Activated T-cell treated with anti-CD3 and anti-CD28 coated beads for 48 hours (primary cell): ENCODE measurements around the gene TYW1.
A peak's percentile ranks its signal among the peaks of the same experiment; 100 is the strongest.
"Not testable (repeated sequence)": the region's sequence is repeated elsewhere in the genome, so short reads cannot be mapped to it uniquely, and the experiment has no call there.

ENCODE experiments used
- DNase-seq: peaks from one replicate; pipeline ENCODE4 v3.0.0-alpha.2; 2020; ENCODE audit warnings: low read depth

TYW1 gene

DNA sequence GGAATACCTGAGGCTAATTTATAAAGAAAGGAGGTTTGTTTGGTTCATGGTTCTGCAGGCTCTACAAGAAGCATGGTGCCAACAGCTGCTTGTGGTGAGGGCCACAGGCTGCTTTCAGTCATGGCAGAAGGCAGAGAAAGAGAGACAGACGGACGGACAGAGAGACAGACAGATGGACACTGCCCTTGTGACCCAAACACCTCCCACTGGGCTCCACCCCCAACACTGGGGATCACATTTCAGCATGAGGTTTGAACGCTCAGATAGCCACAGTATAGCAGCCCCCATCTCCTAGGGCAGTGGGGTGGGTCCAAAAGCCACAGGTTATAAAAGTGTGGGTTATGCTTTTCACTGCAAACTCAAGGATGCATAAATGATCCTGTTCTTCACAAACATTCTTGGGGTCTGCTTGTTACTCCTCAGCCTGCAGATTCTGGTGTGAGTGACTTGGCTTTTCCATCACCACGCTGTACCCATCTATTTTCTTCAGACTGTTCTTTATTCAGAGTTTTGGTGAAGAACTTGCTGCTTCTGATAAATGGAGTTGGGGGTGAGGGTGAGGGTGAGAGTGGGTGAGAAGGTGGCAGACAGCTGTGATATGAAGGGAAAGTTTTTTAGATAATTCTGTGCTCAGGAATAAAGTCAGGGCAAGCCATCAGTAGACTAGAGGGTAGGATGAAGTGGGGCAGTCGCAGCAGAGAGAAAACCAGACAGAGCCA, 194.5 kb downstream of the TYW1 start:
- not testable (repeated sequence) for DNase-seq

DNA sequence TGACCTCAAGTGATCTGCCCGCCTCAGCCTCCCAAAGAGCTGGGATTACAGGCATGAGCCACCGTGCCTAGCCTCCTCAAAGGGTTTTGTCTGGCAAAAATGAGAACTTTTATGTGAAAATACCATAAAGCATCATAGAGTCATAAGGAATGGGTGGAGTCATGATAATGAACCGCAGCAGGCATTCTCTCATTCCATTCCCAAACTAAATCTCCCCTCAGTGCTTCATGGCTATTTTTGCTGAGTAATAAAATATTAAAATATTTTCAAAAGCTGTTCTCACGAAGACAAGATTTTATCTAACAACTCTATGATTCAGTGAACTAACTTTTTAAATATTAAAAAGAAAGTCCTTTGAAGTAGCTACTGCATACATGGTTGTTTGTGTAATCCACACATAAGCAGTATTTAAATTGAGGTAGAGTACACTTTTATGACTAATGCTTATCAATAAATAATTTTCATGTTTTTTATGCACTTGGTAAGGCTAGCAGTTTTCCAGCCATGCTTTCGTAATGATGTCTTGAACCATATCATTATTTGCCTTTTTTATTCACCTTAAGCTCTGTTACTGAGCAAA, 195.6 kb downstream of the TYW1 start:
- DNase-seq: not testable (repeated sequence)

DNA sequence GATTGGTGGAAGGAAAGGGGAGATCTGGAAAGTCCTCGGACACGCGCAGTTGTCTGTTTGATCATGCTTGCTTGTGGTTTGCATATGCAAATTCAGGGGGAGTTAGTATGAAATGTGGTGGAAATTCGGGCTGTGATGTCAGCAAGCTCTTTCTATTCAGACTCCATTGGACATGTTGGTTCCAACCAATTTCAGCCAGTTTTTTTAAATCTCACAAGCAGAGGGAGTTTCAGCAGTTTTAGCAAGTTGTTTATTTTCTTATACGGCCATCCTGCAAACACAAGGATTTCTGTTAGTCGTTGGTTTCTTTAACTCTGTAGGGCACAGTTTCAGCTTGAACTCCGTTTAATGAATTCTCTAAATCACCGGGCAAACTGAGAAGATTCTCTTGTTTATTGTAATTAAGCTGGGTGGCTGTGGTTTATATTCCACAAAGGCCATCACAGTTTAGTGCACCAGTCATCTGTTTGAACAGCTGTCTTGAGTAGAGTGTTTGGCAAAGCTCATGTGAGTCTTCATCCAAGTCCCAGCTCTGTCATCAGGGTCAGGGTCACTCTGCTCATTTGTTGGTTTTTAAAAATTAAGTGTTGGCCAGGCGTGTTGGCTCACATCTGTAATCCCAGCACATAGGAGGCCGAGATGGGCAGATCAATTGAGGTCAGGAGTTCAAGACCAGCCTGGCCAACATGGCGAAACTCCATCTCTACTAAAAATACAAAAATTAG, 196.4 kb downstream of the TYW1 start:
- not testable (repeated sequence) for DNase-seq

DNA sequence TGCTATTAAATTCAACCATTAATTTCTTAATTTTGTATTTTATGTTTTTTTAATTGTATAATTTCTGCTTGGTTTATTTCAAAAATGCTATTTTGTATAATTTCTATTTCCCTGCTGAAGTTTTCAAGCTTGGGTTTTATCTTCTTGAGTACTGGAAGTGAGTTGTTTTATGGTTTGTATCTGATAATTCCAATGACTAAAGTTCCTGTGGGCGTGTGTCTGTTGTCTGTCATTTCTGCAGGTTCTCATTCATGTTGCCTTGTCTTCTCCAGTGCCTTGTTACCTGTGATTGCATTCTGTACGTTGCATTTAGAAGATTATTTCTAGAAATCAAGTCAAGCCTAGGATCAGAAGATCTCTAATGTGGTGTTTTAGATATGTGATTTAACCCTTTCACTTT, 199.5 kb downstream of the TYW1 start:
- DNase-seq: not testable (repeated sequence)

DNA sequence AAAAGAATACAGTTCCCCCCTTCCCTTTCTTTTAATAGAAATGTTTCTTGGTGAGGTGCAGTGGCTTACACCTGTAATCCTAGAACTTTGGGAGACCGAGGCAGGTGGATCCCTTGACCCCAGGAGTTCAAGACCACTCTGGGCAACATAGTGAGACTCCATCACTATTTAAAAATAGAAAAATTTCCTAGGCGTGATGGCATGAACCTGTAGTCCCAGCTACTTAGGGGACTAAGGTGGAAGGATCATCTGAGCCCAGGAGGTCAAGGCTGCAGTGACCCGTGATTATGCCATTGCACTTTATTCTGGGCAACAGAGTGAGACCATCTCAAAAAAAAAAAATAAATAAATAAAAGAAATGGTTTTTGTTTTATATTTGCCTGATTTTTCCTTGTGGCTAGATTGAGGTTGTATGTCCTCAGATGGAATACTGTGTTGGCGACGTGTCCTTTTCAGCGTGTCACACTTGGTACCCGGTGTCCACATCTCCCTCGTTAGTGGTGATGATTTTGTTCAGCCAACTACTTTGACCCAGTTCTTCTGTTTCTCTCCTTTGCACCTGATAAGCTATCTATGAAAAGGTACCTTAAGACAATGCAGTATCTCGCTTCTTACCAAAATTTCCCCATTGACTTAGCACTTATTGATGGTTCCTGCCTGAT, 202.4 kb downstream of the TYW1 start:
- not testable (repeated sequence) for DNase-seq

DNA sequence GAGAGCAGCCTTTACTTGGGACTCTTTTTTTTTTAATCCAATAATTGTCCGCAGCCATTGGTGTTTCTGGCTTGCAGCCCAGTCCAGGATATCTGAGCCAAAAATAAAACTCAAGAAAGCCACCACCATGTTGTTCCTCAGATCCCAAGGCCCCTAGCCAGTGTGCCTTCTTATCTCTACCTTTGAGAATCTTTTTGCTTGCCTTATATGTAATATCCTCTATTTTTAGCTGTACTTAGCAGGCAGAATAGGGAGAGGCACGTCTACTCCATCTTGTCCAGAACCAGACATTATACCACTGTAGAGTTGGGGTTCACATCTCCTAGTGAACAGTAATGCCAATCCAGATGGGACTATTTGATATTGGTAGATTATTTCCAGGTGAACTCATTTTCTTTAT, 209.1 kb downstream of the TYW1 start:
- DNase-seq: not testable (repeated sequence)

DNA sequence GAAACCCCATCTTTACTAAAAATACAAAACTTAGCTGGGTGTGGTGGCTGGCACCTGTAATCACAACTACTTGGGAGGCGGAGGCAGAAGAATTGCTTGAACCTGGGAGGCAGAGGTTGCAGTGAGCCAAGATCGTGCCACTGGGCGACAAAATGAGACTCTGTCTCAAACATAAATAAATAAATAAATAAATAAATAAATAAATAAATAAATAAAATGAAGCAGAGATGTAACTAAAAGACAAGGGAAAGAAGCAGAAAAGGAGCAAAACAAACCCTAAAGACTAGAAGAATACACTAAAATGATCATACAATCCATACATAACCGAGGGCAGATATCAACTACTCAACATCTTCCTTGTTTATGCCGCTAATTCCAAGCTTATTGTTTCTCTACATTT, 209.8 kb downstream of the TYW1 start:
- DNase-seq: no peak

DNA sequence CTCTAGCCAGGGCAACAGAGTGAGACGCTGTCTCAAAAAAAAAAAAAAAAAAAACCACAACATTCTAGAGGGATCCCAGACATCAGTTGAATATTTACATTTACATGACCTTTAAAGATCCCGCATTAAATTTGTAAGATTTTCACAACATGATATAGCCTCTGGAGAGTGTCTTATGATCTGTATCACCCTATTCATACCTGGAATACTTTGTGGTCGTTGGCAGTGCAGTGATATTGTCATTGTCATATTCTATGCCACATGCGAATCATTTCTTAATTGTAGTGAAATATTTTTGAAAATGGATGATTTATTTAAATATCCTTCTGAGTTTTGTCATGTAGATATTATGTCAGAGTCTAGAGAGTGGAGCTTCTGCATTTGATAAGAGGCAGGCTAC, 212.0 kb downstream of the TYW1 start:
- not testable (repeated sequence) for DNase-seq

DNA sequence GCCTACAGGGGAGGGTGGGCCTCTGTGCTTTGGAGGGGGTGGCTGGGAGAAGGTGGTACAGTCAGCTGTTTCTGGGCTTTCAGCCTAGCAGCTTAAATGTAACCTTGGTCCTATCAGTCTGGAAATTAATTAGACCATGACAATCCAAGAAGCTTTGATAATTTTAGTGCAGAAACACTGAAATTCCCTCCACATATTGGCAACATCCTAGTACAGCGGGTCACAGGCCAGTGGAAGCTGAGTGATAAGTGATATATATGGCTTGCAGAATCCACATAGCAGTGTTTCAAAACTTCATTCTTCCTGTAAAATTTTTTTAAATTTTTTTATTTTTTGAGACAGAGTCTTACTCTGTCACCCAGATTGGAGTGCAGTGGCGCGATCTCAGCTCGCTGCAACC, 212.6 kb downstream of the TYW1 start:
- no peak for DNase-seq

DNA sequence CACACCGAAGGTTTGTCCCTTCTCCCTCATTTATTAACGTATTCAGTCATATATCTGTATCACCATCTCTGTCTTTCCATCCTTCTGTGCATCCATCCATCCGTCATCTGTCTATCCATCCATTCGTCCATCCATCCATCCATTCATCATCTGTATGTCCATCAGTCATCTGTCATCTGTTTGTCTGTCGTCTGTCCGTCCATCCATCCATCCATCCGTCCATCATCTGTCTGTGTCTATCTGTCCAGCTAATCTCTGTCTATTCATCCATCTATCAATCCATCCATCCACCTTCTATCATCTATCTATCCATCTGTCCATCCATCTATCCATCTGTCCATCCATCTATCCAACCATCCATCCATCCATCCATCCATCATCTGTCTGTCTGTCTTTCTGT, 213.9 kb downstream of the TYW1 start:
- no peak for DNase-seq

DNA sequence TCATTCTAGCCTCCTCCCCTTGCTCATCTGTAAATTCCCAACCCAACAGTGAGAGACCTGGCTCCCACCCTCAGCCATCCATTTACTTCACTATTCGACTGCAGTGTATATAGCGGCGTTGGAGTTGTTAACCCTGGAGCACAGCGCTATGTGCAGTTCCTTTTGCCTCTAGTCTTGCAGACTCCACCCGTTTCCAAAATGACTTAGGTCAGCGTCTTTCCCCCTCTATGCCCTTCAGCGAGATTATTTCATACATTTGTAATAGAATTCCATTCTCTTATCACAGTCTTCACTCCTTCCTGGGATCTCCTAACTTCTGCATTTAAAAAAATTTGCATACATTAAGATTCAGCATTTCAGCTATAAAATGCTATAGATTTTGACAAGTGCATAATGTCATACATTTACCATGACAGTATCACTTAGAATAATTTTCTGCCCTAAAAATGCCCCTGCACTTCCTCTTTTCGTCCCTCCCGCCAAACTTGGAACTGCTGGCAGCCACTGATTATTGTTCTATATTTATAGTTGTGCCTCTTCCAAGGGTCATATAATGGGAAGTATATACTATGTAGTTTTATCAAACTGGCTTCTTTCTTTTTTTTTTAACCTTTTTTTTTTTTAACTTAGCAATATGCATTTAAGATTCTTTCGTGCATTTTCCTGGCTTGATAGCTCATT, 215.2 kb downstream of the TYW1 start:
- not testable (repeated sequence) for DNase-seq

DNA sequence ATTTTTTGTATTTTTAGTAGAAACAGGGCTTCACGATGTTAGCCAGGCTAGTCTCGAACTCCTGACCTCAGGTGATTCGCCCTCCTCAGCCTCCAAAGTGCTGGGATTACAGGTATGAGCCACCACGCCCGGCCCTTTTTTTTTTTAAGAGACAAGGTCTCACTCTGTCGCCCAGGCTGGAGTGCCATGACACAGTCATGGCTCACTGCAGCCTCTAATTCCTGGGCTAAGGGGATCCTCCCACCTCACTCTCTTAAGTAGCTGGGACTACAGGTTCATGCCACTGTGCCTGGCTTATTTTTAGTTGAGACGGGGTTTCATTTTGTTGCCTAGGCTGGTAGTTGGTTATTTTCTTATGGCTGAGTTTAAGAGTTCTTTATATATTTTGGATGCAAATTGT, 216.4 kb downstream of the TYW1 start:
- DNase-seq: not testable (repeated sequence)

DNA sequence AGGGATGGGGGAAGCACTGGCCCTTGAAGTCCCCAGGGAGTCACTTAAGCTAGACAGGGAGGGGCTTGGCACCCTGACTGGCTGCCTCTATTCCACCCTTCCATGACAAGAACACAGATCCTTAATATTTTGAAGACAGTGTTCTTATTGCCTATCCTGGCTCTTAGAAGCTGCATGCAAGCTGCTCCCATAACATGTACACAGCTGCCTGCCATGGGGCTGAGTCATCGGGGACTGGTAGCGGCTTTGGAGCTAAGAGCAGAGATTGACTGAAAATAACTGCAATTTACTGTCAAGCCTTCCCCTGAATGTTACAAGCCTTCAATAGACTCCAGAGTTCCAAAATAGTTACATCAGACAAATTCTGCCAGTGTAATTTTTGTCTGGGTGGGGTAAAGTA, 226.9 kb downstream of the TYW1 start:
- not testable (repeated sequence) for DNase-seq

DNA sequence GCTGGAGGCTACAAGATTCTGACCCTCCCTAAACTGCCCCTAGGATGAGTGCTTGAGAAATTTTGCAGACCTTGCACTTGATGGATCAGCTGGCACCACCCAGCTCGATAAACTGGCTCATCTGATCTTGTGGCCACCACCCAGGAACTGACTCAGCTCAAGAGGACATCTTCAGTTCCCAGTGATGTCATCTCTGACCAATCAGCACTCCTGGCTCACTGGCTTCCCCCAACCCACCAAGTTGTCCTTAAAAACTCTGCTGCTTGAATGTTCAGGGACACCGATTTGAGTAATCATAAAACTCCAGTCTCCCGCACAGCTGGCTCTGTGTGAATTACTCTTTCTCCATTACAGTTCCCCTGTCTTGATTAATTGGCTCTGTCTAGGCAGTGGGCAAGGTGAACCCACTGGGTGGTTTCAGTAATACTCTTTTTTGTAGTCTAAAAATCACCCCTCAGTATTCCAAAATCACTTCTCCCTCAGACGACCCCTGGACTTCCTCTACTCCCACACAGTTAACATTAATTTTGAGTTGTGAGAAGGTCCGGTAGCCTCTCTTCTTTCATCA, 229.8 kb downstream of the TYW1 start:
- DNase-seq: peak; percentile 8

DNA sequence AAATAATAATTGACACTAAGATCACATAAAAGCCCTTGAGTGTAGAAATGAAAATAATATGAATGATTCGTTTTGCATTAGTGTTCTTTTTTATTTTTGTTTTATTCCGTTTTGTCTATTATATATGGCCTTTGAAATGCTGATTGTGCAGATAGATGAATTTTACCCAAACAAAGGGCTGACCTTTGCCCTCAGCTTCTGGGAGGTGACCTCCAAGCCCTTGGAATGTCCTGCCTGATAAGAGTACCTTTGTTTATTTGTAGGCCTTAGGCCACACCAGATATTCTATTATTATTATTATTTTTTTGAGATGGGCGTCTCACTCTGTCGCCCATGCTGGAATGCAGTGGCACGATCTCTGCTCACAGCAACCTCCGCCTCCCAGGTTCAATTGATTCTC, 230.3 kb downstream of the TYW1 start:
- DNase-seq: not testable (repeated sequence)

DNA sequence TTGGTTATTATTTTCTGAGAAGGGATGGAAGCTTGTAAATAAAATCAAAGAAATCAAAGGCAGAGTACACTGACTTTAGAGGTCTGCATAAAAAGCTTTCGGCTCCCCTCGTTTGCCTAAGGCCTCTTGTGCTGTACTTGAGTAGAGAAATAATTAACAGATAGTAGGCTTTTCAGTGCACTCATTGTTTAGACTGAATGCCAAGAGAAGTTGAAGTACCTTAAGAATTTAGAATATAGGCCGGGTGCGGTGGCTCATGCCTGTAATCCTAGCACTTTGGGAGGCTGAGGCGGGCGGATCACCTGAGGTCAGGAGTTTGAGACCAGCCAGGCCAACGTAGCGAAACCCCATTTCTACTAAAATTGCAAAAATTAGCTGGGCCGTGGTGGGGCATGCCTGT, 232.4 kb downstream of the TYW1 start:
- DNase-seq: not testable (repeated sequence)

DNA sequence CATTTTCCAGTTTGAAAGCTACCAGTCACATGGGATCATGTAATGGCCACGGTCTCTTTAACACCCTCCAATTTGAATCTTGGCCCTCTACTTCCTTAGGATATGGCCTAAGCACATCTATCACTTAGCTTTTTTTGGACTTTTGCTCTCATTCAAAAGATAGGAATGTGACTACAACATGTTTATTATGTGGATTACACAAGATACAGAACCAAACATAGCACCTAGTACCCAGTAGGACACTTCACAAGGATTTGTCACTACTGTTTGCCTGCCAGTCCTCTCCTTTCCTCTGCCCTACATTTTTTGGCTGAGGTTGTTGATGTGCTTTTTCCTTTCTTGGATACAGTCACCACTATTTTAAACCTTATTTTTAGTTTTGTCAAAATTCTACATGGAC, 233.4 kb downstream of the TYW1 start:
- DNase-seq: not testable (repeated sequence)

DNA sequence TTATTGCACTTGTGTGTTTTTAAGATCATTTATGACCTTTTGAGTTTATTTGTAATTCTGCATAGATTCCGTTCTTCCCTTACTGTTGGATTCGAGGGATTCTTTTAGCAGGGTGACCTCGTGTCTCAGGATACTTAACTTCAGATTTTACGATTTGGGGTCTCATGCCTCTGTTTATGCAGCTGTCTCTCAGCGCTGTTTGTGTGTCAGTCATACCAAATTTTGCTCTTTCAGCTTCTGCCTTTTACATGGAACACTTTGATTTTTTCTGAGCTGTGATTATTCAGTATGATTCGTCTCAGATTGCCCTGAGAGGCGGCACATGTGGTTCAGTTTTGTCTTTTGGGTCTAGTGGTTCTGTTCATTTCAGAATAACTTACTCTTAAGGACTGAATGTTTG, 236.9 kb downstream of the TYW1 start:
- not testable (repeated sequence) for DNase-seq

DNA sequence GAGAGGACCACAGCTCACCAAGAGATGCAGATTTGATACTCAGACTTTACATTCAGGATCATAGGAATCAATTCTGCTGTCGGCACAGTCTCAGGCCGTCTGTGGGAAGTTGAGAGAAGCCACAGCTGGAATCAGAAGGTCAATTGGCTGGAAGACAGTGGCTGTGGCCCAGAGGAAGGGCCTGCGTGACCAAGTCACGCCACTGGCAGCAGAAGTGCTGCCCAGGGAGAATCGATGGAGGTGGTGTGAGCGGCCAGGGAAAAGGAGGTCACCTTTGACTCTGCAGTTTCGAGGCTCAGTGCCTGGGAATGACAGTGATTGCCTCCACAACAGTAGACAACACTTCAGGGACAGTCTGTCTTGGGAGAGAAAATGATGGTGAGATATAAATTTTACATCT, 239.6 kb downstream of the TYW1 start:
- DNase-seq: not testable (repeated sequence)

DNA sequence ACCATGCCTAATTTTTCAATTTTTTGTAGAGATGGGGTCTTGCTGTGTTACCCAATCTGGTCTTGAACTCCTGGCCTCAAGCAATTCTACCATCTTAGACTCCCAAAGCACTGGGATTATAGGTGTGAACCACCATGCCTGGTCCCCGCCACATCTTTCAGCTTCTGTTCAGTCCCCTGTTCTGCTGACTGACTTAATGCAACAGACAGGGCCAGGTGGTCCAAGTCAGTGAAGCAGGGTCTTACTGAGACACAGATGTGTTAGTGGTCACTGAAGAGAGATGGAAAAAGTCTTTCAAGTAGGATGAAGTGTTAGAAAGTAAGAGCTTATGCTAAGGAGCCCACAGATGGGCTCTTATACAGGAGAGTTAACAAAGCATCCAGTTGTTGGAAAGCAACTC, 246.2 kb downstream of the TYW1 start:
- not testable (repeated sequence) for DNase-seq

DNA sequence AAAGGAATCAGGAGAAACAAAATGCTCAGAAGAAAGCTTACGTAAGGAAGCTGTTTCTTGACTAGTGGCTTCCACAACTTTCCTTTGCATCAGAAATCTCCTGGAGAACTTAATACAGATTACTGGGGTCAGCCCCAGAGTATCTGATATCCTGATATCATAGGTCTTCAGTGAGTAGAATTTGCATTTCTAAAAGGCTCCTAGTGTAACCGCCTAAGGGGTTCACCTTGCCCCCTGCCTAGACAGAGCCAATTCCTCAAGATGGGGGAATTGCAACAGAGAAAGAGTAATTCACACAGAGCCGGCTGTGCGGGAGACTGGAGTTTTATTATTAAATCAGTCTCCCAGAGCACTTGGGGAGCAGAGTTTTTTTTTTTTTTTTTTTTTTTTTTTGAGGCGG, 251.7 kb downstream of the TYW1 start:
- DNase-seq: not testable (repeated sequence)
